Stimulated activated CD8-positive, alpha-beta memory T cell treated with anti-CD3 and anti-CD28 coated beads, Interleukin-12 subunit alpha, Interleukin-12 subunit beta, amount 100 ng/mL, for 1 hour (primary cell): Measurements from ENCODE around the gene ULK1.
A peak's percentile ranks its signal among the peaks of the same experiment; 100 is the strongest.
"Not testable (repeated sequence)": the region's sequence is repeated elsewhere in the genome, so short reads cannot be mapped to it uniquely, and the experiment has no call there.

Experiments used
- DNase-seq: peaks from one replicate; pipeline ENCODE4 v3.0.0-alpha.2; 2020; ENCODE audit warnings: low read depth

ULK1 gene

DNA sequence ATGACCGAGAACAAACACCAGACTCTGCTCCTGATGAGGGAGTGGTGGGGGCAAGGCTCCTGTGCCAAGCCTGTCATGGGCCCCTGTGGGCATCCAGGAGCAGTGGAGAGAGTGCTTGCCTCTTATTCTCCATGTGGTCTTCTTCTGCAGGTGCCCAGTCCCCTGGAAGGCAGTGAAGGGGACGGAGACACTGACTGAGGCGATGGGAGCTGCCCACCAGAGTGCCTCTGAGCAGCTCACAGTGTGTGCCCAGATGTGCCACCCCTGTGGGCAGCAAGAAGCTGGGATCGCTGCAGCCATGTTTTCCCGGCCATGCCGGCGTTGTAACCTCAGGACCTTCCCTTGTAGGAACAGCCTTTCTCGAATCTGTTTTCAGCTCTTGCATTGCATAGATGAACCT lies 49.0 kb downstream of the ULK1 start:
- DNase-seq, result no peak

DNA sequence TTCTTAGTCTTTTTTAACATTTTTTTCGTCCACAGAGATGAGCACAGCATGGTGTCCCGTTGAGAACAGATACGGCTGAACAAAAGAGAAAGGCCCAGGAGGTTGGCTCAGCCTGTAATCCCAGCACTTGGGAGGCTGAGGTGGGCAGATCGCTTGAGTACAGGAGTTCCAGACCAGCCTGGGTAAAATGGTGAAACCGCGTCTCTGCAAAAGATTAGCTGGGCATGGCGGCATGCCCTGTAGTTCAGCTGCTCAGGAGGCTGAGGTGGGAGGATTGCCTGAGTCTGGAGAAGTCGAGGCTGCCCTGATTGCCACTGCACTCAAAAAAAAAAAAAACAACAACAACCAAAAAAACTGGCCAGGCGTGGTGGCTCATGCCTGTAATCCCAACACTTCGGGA lies 49.5 kb downstream of the ULK1 start:
- DNase-seq, result no peak

- no peak for DNase-seq
These were observed 50.3 kb downstream of the ULK1 start for GRCh38 chr12:131944601-131945251.

DNA sequence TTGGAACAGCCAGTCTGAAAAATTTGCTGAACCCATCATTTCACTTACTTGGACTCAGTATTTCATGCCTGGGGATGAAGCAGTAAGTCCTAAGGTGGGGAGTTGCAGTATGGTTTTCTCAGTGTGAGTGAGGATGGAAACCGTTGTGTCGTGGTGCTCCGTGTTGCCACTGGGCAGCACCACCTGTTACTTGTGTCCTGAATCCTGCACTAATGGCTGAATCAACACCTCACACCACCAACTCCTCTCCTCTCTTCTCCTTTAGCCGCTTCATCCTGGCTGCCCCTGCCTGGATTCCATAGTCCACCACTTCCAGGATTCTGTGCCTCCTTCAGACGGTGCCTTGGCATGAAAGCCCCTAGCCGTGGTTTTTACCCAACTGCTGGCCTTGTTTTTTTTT lies 52.3 kb downstream of the ULK1 start:
- no peak for DNase-seq

GRCh38 chr12:131947482-131948027 lies 53.1 kb downstream of the ULK1 start:
- no peak for DNase-seq

DNA sequence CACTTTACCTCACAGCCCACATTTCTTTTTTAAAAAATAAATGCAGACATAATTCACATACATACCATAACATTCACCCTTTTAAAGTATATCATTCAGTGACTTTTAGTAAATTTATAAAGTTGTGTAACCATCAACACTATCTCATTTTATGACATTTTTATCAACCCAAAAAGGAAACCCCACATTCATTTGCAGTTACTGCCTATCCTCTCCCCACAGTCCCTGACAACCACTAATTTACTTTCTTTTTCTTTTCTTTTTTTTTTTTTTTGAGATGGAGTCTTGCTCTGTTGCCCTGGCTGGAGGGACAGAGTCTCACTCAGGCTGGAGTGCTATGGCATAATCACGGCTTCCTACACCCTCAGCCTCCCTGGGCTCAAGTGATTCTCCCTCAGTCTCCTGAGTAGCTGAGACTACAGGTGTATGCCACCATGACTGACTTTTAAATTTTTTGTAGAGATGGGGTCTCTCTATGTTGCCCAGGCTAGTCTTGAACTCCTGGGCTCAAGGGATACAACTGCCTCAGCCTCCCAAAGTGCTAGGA lies 53.8 kb downstream of the ULK1 start:
- no peak for DNase-seq

DNA sequence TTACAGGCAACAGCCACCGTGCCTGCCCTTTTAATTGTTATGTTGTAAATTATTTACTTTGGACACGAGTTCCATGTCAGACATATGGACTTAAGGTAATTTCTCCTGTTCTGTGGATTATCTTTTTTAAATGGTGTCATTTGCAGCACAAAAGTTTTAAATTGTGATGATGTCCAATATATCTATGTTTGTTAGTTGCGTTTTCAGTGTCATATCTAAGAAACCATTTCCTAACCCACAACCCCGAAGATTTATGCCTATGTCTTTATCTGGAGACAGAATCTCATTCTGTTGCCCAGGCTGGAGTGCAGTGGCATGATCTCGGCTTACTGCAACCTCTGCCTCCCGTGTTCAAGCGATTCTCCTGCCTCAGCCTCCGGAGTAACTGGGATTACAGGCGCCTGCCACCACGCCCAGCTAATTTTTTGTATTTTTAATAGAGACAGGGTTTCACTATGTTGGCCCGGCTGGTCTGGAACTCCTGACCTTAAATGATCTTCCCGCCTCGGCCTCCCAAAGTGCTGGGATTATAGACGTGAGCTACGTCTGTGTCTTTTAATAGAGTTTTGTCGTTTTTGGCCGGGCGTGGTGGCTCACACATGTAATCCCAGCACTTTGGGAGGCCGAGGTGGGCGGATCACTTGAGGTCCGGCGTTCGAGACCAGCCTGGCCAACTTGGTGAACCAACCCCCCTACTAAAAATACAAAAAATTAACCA lies 54.5 kb downstream of the ULK1 start:
- DNase-seq, result not testable (repeated sequence)

GRCh38 chr12:131949431-131950181 lies 55.2 kb downstream of the ULK1 start, which contains the start of gene EP400:
Gene EP400 (plus strand): TSS chr12:131949942. CDS start chr12:131960620, 10,678 bp downstream.
- DNase-seq, result peak; percentile 93

DNA sequence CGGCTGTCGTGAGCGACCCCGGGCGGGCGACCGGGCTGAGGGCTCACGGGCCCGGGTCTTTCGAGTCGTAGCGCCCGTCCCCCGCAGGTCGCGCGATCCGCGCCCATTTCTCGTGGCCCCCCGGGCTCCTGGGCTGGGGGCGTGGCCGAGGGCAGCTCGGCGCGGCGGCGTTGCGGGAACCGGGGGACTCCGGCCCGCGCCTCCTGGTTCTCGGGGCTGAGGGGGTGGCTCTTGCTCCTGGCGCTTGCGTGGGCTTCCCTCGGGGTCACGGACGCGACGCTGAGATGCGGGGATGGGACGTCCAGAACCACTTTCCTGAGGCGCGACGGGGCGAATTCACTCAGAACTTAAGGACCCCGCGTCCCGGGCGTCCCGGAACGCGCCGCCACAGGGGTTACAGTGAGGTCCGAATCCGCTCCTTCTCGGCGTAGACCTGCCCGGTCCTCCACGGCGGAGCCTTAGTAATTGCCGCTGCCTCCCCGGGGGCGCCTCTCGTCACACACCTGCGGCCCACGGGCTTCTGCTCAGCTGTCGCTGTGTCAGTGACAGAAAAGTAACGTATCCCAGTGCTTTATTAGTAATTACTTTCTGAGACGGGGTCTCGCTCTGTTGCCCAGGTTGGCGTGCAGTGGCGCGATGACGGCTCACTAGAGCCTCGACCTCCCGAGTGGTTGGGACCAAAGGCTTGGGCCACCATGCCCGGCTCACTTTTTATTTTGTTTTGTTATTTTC lies 55.9 kb downstream of the ULK1 start:
- peak; percentile 12 for DNase-seq

- not testable (repeated sequence) for DNase-seq
These were observed 59.4 kb downstream of the ULK1 start for GRCh38 chr12:131953810-131954209.

DNA sequence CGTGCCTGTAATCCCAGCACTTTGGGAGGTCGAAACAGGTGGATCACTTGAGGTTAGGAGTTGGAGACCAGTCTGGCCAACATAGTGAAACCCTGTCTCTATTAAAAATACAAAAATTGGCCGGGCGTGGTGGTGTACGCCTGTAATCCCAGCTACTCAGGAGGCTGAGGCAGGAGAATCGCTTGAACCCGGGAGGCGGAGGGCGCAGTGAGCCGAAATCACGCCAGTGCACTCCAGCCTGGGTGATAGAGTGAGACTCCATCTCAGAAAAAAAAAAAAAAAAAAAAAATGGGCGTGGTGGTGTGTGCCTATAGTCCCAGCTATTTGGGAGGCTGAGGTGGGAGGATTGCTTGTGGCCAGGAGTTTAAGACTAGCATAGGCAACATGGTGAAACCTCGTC lies 60.0 kb downstream of the ULK1 start:
- not testable (repeated sequence) for DNase-seq

- no peak for DNase-seq
These were observed 64.7 kb downstream of the ULK1 start for GRCh38 chr12:131959116-131959515.

- no peak for DNase-seq
These were observed 65.5 kb downstream of the ULK1 start for GRCh38 chr12:131959641-131960589.

GRCh38 chr12:131960590-131961325 lies 66.3 kb downstream of the ULK1 start:
- not testable (repeated sequence) for DNase-seq

- DNase-seq, result not testable (repeated sequence)
These were observed 66.9 kb downstream of the ULK1 start for GRCh38 chr12:131961328-131961727.

DNA sequence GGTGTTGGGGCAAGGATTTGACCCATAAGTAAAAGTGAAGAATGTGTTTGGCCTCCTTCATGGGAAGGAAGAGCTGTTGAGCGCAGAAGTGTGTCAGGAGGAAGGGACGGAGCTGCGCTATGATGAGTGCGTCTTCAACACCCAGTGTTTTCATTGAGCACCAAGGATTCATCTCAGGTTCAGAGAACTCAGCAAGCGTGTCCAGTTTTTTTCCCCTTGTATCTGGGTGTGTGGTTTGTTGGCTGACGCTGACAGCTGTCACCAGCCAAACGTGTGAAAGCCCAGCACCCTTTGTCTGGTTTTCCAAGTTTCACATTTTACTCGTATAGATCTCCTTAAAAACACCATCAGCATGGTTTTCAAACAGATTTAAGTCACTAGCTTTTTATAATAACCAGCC lies 67.6 kb downstream of the ULK1 start:
- DNase-seq, result no peak

DNA sequence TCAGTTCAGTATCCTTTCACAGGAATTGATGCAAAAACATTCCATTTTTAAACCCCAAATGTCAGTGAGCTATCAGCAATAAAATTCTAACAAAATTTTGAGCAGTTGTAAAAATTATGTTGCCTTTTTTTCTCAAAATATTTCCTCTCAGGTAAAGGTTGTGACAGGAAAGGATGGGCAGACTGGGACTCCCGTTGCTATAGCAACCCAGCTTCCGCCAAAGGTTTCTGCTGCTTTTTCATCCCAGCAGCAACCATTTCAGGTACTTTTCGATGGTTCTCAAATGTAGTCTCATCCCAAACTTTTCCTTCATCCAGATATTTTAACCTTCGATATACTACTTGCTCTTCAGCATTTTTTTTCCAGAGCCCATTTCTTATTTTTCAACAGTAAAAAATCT lies 69.0 kb downstream of the ULK1 start:
- no peak for DNase-seq

DNA sequence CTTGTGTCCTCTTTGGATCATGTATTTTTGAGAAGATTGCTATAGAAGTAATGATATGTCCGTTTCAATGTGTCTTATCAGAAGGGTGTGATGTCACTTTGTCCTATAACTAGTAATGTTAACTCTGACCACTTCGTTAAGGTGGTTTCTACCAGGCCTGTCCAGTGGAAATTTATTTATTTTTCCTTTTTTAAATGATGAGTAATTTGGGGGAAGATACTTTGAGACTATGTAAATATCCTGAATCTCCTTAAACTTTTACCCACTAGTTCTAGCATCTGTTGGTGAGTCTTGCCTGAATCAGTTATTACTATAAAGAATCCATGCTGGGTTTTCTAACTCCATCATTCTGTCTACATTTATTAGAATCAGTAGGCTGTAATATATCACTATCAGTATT lies 70.7 kb downstream of the ULK1 start:
- no peak for DNase-seq

- DNase-seq, result no peak
These were observed 76.8 kb downstream of the ULK1 start for GRCh38 chr12:131971226-131971625.
